Body of pancreas (tissue), 4 donors: Measurements from ENCODE around the gene DDX39B.

Experiments
- CTCF ChIP-seq, 7 experiments: fragments of 450-650 bp in 4 of 7; fragments of 200-600 bp in 3 of 7; sonication (generic) in 3 of 7; IDR thresholded peaks; one replicate each; pipeline ENCODE4 v1.5.1; 2016 to 2019; ENCODE audit warnings: antibody characterized with exemption in 7 of 7
- POLR2A ChIP-seq, 3 donors: fragments of 450-650 bp; IDR thresholded peaks; one replicate each; pipeline ENCODE4 v1.6.1; 2016; ENCODE audit warnings: antibody characterized with exemption in 3 of 3, mild to moderate bottlenecking in 2 of 3

GRCh38 chr6:31521835-31522234 is 20.0 kb downstream of the DDX39B start:
- TF ChIP-seq CTCF (IDR thresholded peaks at IDR 0.05) (no peak), POLR2A (IDR thresholded peaks at IDR 0.05) (no peak)
